Left ventricle myocardium superior (tissue), 1 donor: Measurements from ENCODE around the gene TMEM179B. TPM values are rescaled to one million over a fixed set of nuclear protein-coding genes. Genes with fewer than 3 reads are reported as not detected.
"Not testable (repeated sequence)": the region's sequence is repeated elsewhere in the genome, so short reads cannot be mapped to it uniquely, and the experiment has no call there.

ENCODE experiments used
- ATAC-seq: fragments of 200-7000 bp; cut with Tn5 transposase; one replicate; pipeline ENCODE4 v1.9.1; 2020; ENCODE audit warnings: mild to moderate bottlenecking, moderate library complexity
- DNase-seq: peaks from one replicate; pipeline ENCODE4 v3.0.0-alpha.2; 2020
- intact Hi-C: fragments of 100-400 bp; cut with micrococcal nuclease; formaldehyde crosslinking; loops from one replicate; pipeline ENCODE4 v1.11.0; 2022
- microRNA-seq: library from miRNA; unstranded; fragments of <30 nt; microRNA quantifications from one replicate; pipeline ENCODE4 v1.2.0, GENCODE V29; 2020; ENCODE audit warnings: borderline number of aligned reads
- total RNA-seq: library from RNA; stranded (reverse); fragmentation: NEBNext Ultra II Directional; extraction: Animal tissue kit (Norgen Biotek cat#: 25700); gene quantifications from one replicate; pipeline ENCODE4 v1.2.1, GENCODE V29; 2021
- donor health status: DM: no; HTN: yes; CAD: no; lungs with severe emphysema.

The TMEM179B gene
- total RNA-seq, 1 donor from 2014 or later = 16.9 TPM

DNA sequence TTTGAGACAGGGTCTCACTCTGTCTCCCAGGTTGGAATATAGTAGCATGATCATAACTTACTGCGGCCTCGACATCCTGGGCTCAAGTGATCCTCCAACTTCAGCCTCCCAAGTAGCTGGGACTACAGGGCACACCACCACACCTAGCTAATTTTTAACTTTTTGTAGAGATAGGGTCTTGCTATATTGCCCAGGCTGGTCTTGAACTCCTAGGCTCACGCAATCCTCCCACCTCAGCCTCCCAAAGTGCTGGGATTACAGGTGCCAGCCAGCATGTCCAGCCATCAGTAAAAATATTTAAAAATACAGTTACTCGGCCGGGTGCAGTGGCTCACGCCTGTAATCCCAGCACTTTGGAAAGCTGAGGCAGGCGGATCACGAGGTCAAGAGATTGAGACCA is 40.9 kb downstream of the TMEM179B start:
- ATAC-seq, DNase-seq, intact Hi-C loops: not testable (repeated sequence)

GRCh38 chr11:62830904-62831519 is 43.8 kb downstream of the TMEM179B start:
- intact Hi-C loops = no loop called here
- ATAC-seq (no peak), DNase-seq (no peak)

DNA sequence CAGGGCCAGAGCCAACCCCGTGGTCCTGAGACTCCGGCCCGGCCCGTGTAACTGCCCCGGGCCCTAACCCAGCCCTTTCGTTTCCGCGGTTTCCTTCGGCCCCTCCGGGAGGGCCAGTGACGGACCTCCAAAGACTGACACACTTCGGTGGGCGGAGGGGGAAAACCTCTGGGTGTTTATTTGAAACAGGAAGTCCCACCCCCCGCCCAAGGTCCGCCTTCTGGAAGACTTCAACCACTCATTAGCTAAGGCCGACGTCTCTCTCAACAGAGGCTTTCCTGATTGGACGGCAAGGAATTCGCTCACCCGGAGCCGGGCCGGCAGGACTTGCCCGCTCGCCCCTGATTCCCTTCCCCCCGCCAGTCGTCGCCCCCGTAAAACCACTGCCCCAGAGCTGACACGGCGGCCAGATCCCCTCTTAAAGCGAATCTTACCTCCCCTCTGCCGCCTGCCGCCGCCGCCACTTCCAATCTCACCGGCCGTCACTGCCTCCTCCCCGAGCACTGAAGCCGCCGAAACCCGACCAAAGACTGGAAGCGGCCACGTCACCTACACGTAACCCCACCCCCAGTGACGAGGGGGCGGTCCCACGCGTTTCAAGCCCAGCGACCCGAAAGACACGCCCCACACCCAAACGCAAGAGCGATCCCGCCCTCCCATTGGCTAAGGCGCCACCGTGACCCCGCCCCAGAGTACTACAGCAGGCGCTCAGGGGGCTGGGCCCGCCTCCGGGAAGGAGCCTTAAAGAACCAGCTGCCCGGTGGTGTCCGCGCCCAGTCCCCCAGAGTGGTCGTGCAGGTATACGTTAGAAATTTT is 44.5 kb downstream of the TMEM179B start, which contains the start of gene STX5:
STX5 (minus strand) TSS at position 532 of the 816 bp plus-strand sequence. CDS start 808 bp downstream, outside the sequence.
- DNase-seq (peak; percentile 100), ATAC-seq (peak; percentile 98)
- intact Hi-C loops = no loop called here

DNA sequence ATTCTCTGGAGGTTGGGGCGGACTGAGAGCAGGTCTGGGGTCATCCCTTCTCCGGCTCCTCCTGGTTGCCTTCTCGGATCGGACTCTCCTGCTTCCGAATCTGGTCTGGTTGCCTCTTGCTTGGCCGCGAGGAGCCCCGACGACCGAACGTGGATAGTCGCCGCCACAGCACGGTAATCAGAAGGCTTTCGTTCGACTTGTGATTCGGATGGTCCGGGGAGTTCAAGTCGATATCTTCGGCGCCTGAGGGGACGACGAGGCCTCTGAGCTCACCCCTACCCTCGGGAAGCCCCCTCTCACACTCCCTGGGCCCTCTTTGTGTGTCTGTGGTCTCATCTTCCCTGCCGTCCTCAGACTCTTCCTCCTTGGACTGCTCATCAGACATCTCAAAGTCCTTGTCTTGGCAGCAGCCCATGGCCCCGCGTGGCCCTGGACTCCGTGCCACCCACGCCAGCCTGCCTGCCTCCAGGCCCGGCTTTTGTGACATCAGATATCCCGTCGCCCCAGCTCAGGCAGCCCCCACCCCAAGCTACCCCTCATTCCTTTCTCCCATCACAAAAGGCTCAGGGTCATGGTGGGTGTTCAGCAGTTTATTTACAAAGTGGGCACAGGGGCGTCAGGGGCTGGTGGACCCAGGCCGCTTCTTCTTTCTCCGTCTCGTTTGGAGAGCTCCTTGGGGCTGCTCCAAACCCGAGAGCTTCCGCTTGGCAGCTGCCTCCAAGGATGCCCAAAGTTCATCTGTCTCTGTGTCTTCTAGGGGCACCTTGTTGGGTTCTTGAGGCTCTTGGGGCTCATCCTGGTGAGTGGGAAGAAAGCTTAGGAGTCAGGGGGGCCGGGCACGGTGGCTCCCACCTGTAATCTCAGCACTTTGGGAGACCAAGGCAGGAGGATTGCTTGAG is 45.4 kb downstream of the TMEM179B start, which contains the start of gene TEX54:
TEX54 (minus strand) TSS at position 506 of the 899 bp plus-strand sequence.
- peak; percentile 48 for DNase-seq
- intact Hi-C loops = no loop called here
- peak; percentile 5 for ATAC-seq

GRCh38 chr11:62835336-62835735 is 48.1 kb downstream of the TMEM179B start:
- ATAC-seq = no peak
- intact Hi-C loops = no loop called here
- DNase-seq = no peak

DNA sequence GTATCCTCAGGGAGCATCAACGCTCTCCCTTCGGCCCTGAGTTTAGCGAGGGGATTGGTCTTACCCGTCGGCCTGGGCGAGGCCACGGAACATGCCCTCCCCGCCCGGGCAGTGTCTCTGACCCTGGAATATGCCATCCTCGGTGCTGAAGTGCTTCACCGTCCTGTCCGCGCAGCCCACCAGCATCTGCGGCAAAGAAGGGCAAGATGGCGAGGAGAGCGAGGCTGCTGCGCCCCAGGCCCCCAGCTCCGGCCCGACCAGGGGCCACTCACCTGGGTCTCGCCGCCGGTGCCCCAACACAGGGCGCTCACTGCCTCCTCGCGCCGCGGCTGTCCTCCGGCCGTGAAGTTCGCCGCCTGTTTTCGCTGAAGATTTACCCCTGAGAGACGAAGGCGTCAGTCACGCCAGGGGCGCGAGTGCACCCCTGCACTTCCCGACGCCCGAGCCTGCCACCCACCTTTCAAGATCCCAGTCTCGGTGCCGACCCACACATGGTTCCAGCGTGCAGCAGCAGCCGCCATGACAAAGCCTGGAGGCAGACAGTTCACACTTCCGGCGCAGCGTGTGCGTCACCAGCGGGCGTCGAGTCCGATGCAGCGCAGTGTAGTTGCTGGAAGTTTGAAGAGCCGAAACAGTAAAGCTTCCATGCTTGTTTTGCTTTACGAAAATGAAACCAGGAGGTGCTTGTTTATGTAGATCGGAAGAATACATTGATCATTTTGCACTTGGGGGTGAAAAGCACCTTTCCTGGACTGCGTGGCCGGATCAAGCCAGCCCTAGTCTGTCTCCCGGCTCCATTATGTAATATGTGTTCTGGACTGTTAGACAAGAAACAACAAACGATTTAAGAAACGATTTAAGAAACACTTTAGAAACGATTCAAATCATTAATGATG is 52.1 kb downstream of the TMEM179B start, which contains the start of gene WDR74:
WDR74 (minus strand) TSS at position 541 of the 896 bp plus-strand sequence; CDS start at position 521, 20 bp downstream.
- intact Hi-C loops = no loop called here
- peak; percentile 95 for DNase-seq
- ATAC-seq = peak; percentile 70

Small RNAs within 50 kb of the gene (microRNA-seq; reads per million reads assigned to microRNA genes)
- not detected for gene MIR6514
- gene MIR6748 = not detected

Other genes starting within 250 kb of the TMEM179B start
- gene AHNAK, start 240.6 kb upstream of the TMEM179B start, total RNA-seq = 354 TPM
- 804 TPM for gene EEF1G, start 213.5 kb upstream of the TMEM179B start, total RNA-seq
- 12.3 TPM for gene TUT1, start 195.9 kb upstream of the TMEM179B start, total RNA-seq
- 33.1 TPM for gene MTA2, start 185.5 kb upstream of the TMEM179B start, total RNA-seq
- gene EML3, start 174.6 kb upstream of the TMEM179B start, total RNA-seq = 12.9 TPM
- 1.7 TPM for gene ROM1, start 174.1 kb upstream of the TMEM179B start, total RNA-seq
- gene B3GAT3, start 165.4 kb upstream of the TMEM179B start, total RNA-seq = 12.1 TPM
- gene GANAB, start 140.8 kb upstream of the TMEM179B start, total RNA-seq = 106 TPM
- gene INTS5, start 134.1 kb upstream of the TMEM179B start, total RNA-seq = 12.0 TPM
- 27.1 TPM for gene C11orf98, start 122.2 kb upstream of the TMEM179B start, total RNA-seq
- gene CSKMT, start 122.1 kb upstream of the TMEM179B start, total RNA-seq = 3.1 TPM
- gene UQCC3, start 115.7 kb upstream of the TMEM179B start, total RNA-seq = 7.7 TPM
- 1.7 TPM for gene LBHD1, start 115.1 kb upstream of the TMEM179B start, total RNA-seq
- 88.6 TPM for gene UBXN1, start 108.3 kb upstream of the TMEM179B start, total RNA-seq
- gene LRRN4CL, start 97.9 kb upstream of the TMEM179B start, total RNA-seq = 3.4 TPM
- 15.2 TPM for gene BSCL2, start 80.0 kb upstream of the TMEM179B start, total RNA-seq
- not detected for gene GNG3, start 79.7 kb upstream of the TMEM179B start, total RNA-seq
- 35.8 TPM for gene HNRNPUL2, start 59.9 kb upstream of the TMEM179B start, total RNA-seq
- gene TTC9C, start 58.9 kb upstream of the TMEM179B start, total RNA-seq = 15.1 TPM
- 10.1 TPM for gene ZBTB3, start 33.2 kb upstream of the TMEM179B start, total RNA-seq
- 43.5 TPM for gene POLR2G, start 25.8 kb upstream of the TMEM179B start, total RNA-seq
- 8.8 TPM for gene TAF6L, start 16.0 kb upstream of the TMEM179B start, total RNA-seq
- gene TMEM223, start 4.6 kb downstream of the TMEM179B start, total RNA-seq = 21.7 TPM
- 49.6 TPM for gene NXF1, start 18.0 kb downstream of the TMEM179B start, total RNA-seq
- 19.5 TPM for gene STX5, start 44.6 kb downstream of the TMEM179B start, total RNA-seq
- gene TEX54, start 45.4 kb downstream of the TMEM179B start, total RNA-seq = not detected
- 25.8 TPM for gene WDR74, start 52.2 kb downstream of the TMEM179B start, total RNA-seq
- 36.4 TPM for gene SLC3A2, start 93.5 kb downstream of the TMEM179B start, total RNA-seq
- gene CHRM1, start 134.0 kb downstream of the TMEM179B start, total RNA-seq = 0.07 TPM
- gene SLC22A6, start 197.6 kb downstream of the TMEM179B start, total RNA-seq = not detected
- gene SLC22A8, start 228.4 kb downstream of the TMEM179B start, total RNA-seq = not detected